ENCODE results near the gene PELI2.
"Not testable (repeated sequence)": the region's sequence is repeated elsewhere in the genome, so short reads cannot be mapped to it uniquely, and the experiment has no call there.

Gene PELI2

GRCh38 chr14:56166579-56166978 lies 48.4 kb downstream of the PELI2 start:
- H3K4me3 ChIP-seq (ENCODE audit: low read depth, low read length); H3K36me3 ChIP-seq (ENCODE audit: control insufficient read depth, insufficient read depth, low read length); H3K9me3 ChIP-seq (ENCODE audit: control insufficient read depth, insufficient read depth, low read length); H3K4me1 ChIP-seq (ENCODE audit: control insufficient read depth, insufficient read depth, low read length); H3K9ac ChIP-seq (ENCODE audit: low read depth, low read length); H3K27me3 ChIP-seq (ENCODE audit: control insufficient read depth, insufficient read depth, low read length): not testable (repeated sequence)

- no peaks in the 10 kb centered on the region for H3K4me1 ChIP-seq (ENCODE audit: control insufficient read depth, insufficient read depth, low read length)
These were observed 49.9 kb downstream of the PELI2 start for GRCh38 chr14:56168007-56168616.

GRCh38 chr14:56170028-56170427 lies 51.8 kb downstream of the PELI2 start:
- H3K36me3 ChIP-seq (ENCODE audit: control insufficient read depth, insufficient read depth, low read length) = peaks cover 3% of the 10 kb centered on the region
- H3K9me3 ChIP-seq (ENCODE audit: control insufficient read depth, insufficient read depth, low read length) = no peaks in the 10 kb centered on the region
- H3K9ac ChIP-seq (ENCODE audit: low read depth, low read length) = no peak overlapping the region
- no peaks in the 10 kb centered on the region for H3K27me3 ChIP-seq (ENCODE audit: control insufficient read depth, insufficient read depth, low read length)
- no peak overlapping the region for H3K4me3 ChIP-seq (ENCODE audit: low read depth, low read length)
- H3K4me1 ChIP-seq (ENCODE audit: control insufficient read depth, insufficient read depth, low read length) = no peaks in the 10 kb centered on the region

More at GRCh38 chr14:56168007-56168616, 49.9 kb downstream of the PELI2 start:
- no peak overlapping the region for H3K4me3 ChIP-seq (ENCODE audit: low read depth, low read length)
- peaks cover 3% of the 10 kb centered on the region for H3K36me3 ChIP-seq (ENCODE audit: control insufficient read depth, insufficient read depth, low read length)
- H3K27me3 ChIP-seq (ENCODE audit: control insufficient read depth, insufficient read depth, low read length) = no peaks in the 10 kb centered on the region
- no peak overlapping the region for H3K9ac ChIP-seq (ENCODE audit: low read depth, low read length)
- H3K9me3 ChIP-seq (ENCODE audit: control insufficient read depth, insufficient read depth, low read length) = no peaks in the 10 kb centered on the region

GRCh38 chr14:56170877-56171422 lies 52.7 kb downstream of the PELI2 start:
- Histone ChIP-seq H3K36me3 (ENCODE audit: control insufficient read depth, insufficient read depth, low read length) (peaks cover 3% of the 10 kb centered on the region), H3K27me3 (ENCODE audit: control insufficient read depth, insufficient read depth, low read length) (no peaks in the 10 kb centered on the region), H3K4me1 (ENCODE audit: control insufficient read depth, insufficient read depth, low read length) (no peaks in the 10 kb centered on the region), H3K9ac (ENCODE audit: low read depth, low read length) (no peak overlapping the region), H3K9me3 (ENCODE audit: control insufficient read depth, insufficient read depth, low read length) (no peaks in the 10 kb centered on the region), H3K4me3 (ENCODE audit: low read depth, low read length) (no peak overlapping the region)

GRCh38 chr14:56172074-56172473 lies 53.9 kb downstream of the PELI2 start:
- no peaks in the 10 kb centered on the region for H3K27me3 ChIP-seq (ENCODE audit: control insufficient read depth, insufficient read depth, low read length)
- no peaks in the 10 kb centered on the region for H3K9me3 ChIP-seq (ENCODE audit: control insufficient read depth, insufficient read depth, low read length)
- H3K9ac ChIP-seq (ENCODE audit: low read depth, low read length) = no peak overlapping the region
- no peaks in the 10 kb centered on the region for H3K4me1 ChIP-seq (ENCODE audit: control insufficient read depth, insufficient read depth, low read length)
- no peak overlapping the region for H3K4me3 ChIP-seq (ENCODE audit: low read depth, low read length)
- peaks cover 3% of the 10 kb centered on the region for H3K36me3 ChIP-seq (ENCODE audit: control insufficient read depth, insufficient read depth, low read length)

GRCh38 chr14:56172571-56172971 lies 54.4 kb downstream of the PELI2 start:
- no peak overlapping the region for H3K4me3 ChIP-seq (ENCODE audit: low read depth, low read length)
- no peaks in the 10 kb centered on the region for H3K9me3 ChIP-seq (ENCODE audit: control insufficient read depth, insufficient read depth, low read length)
- H3K36me3 ChIP-seq (ENCODE audit: control insufficient read depth, insufficient read depth, low read length) = peaks cover 3% of the 10 kb centered on the region
- no peak overlapping the region for H3K9ac ChIP-seq (ENCODE audit: low read depth, low read length)
- no peaks in the 10 kb centered on the region for H3K27me3 ChIP-seq (ENCODE audit: control insufficient read depth, insufficient read depth, low read length)
- no peaks in the 10 kb centered on the region for H3K4me1 ChIP-seq (ENCODE audit: control insufficient read depth, insufficient read depth, low read length)

- Histone ChIP-seq H3K36me3 (ENCODE audit: control insufficient read depth, insufficient read depth, low read length) (peaks cover 3% of the 10 kb centered on the region), H3K27me3 (ENCODE audit: control insufficient read depth, insufficient read depth, low read length) (no peaks in the 10 kb centered on the region), H3K9me3 (ENCODE audit: control insufficient read depth, insufficient read depth, low read length) (no peaks in the 10 kb centered on the region), H3K4me1 (ENCODE audit: control insufficient read depth, insufficient read depth, low read length) (no peaks in the 10 kb centered on the region), H3K9ac (ENCODE audit: low read depth, low read length) (no peak overlapping the region), H3K4me3 (ENCODE audit: low read depth, low read length) (no peak overlapping the region)
These were observed 55.2 kb downstream of the PELI2 start for GRCh38 chr14:56173365-56173922.

- Histone ChIP-seq H3K4me1 (ENCODE audit: control insufficient read depth, insufficient read depth, low read length) (no peaks in the 10 kb centered on the region), H3K4me3 (ENCODE audit: low read depth, low read length) (no peak overlapping the region), H3K27me3 (ENCODE audit: control insufficient read depth, insufficient read depth, low read length) (no peaks in the 10 kb centered on the region), H3K36me3 (ENCODE audit: control insufficient read depth, insufficient read depth, low read length) (no peaks in the 10 kb centered on the region), H3K9me3 (ENCODE audit: control insufficient read depth, insufficient read depth, low read length) (no peaks in the 10 kb centered on the region), H3K9ac (ENCODE audit: low read depth, low read length) (no peak overlapping the region)
These were observed 57.6 kb downstream of the PELI2 start for GRCh38 chr14:56175773-56176172.

- no peaks in the 10 kb centered on the region for H3K36me3 ChIP-seq (ENCODE audit: control insufficient read depth, insufficient read depth, low read length)
- no peak overlapping the region for H3K9ac ChIP-seq (ENCODE audit: low read depth, low read length)
- no peaks in the 10 kb centered on the region for H3K9me3 ChIP-seq (ENCODE audit: control insufficient read depth, insufficient read depth, low read length)
- no peak overlapping the region for H3K4me3 ChIP-seq (ENCODE audit: low read depth, low read length)
- no peaks in the 10 kb centered on the region for H3K4me1 ChIP-seq (ENCODE audit: control insufficient read depth, insufficient read depth, low read length)
- no peaks in the 10 kb centered on the region for H3K27me3 ChIP-seq (ENCODE audit: control insufficient read depth, insufficient read depth, low read length)
These were observed 58.3 kb downstream of the PELI2 start for GRCh38 chr14:56176530-56176929.

- Histone ChIP-seq H3K4me3 (ENCODE audit: low read depth, low read length) (no peak overlapping the region), H3K4me1 (ENCODE audit: control insufficient read depth, insufficient read depth, low read length) (no peaks in the 10 kb centered on the region), H3K9me3 (ENCODE audit: control insufficient read depth, insufficient read depth, low read length) (no peaks in the 10 kb centered on the region), H3K27me3 (ENCODE audit: control insufficient read depth, insufficient read depth, low read length) (no peaks in the 10 kb centered on the region), H3K36me3 (ENCODE audit: control insufficient read depth, insufficient read depth, low read length) (no peaks in the 10 kb centered on the region), H3K9ac (ENCODE audit: low read depth, low read length) (no peak overlapping the region)
These were observed 58.8 kb downstream of the PELI2 start for GRCh38 chr14:56177036-56177435.

- Histone ChIP-seq H3K9ac (ENCODE audit: low read depth, low read length) (no peak overlapping the region), H3K4me1 (ENCODE audit: control insufficient read depth, insufficient read depth, low read length) (no peaks in the 10 kb centered on the region), H3K36me3 (ENCODE audit: control insufficient read depth, insufficient read depth, low read length) (no peaks in the 10 kb centered on the region), H3K9me3 (ENCODE audit: control insufficient read depth, insufficient read depth, low read length) (no peaks in the 10 kb centered on the region), H3K27me3 (ENCODE audit: control insufficient read depth, insufficient read depth, low read length) (no peaks in the 10 kb centered on the region), H3K4me3 (ENCODE audit: low read depth, low read length) (no peak overlapping the region)
These were observed 62.7 kb downstream of the PELI2 start for GRCh38 chr14:56180754-56181542.

GRCh38 chr14:56181681-56182085 lies 63.5 kb downstream of the PELI2 start:
- Histone ChIP-seq H3K4me1 (ENCODE audit: control insufficient read depth, insufficient read depth, low read length) (no peaks in the 10 kb centered on the region), H3K9me3 (ENCODE audit: control insufficient read depth, insufficient read depth, low read length) (no peaks in the 10 kb centered on the region), H3K4me3 (ENCODE audit: low read depth, low read length) (no peak overlapping the region), H3K36me3 (ENCODE audit: control insufficient read depth, insufficient read depth, low read length) (no peaks in the 10 kb centered on the region), H3K27me3 (ENCODE audit: control insufficient read depth, insufficient read depth, low read length) (no peaks in the 10 kb centered on the region), H3K9ac (ENCODE audit: low read depth, low read length) (no peak overlapping the region)

Data from iPS-15b (cell line).